Natural killer cell treated with Interleukin-12 subunit alpha and Interleukin-12 subunit beta and Interleukin-15 and Interleukin-18, amount 100 ng/mL, for 72 hours (primary cell): Measurements from ENCODE around the gene GRM8. TPM values are rescaled to one million over a fixed set of nuclear protein-coding genes. Genes with fewer than 3 reads are reported as not detected.

Experiments used
- ATAC-seq, 2 donors: fragments of 150-1000 bp; cut with Tn5 transposase in 1 of 2; sonication (Bioruptor Pico), chemical (Tn5 transposase) in 1 of 2; 2 replicates each; pipeline ENCODE4 v1.10.0; 2021
- DNase-seq: peaks from one replicate; pipeline ENCODE4 v3.0.0; 2022; ENCODE audit warnings: low spot score
- H3K27ac Mint-ChIP-seq, 2 donors: 1 replicate in 1 of 2; 2 replicates in 1 of 2; pipeline ENCODE4 v1.8.0; 2022; ENCODE audit warnings: mixed read lengths in 2 of 2, mild to moderate bottlenecking in 1 of 2, moderate library complexity in 1 of 2
- H3K27me3 Mint-ChIP-seq, 2 donors: 1 replicate in 1 of 2; 2 replicates in 1 of 2; pipeline ENCODE4 v1.8.0; 2022; ENCODE audit warnings: mixed read lengths in 2 of 2
- H3K36me3 Mint-ChIP-seq: one replicate; pipeline ENCODE4 v1.8.0; 2022; ENCODE audit warnings: mixed read lengths
- H3K4me1 Mint-ChIP-seq, 2 donors: 1 replicate in 1 of 2; 2 replicates in 1 of 2; pipeline ENCODE4 v1.8.0; 2022; ENCODE audit warnings: low read depth in 2 of 2, mixed read lengths in 2 of 2, mild to moderate bottlenecking in 1 of 2
- H3K4me3 Mint-ChIP-seq: one replicate; pipeline ENCODE4 v1.8.0; 2022; ENCODE audit warnings: mixed read lengths
- H3K9me3 Mint-ChIP-seq: 2 replicates; pipeline ENCODE4 v1.8.0; 2022; ENCODE audit warnings: mixed read lengths
- total RNA-seq, 2 donors: library from RNA; stranded (reverse); gene quantifications; one replicate each; pipeline ENCODE4 v1.2.3, GENCODE V29; 2022

The GRM8 gene
- total RNA-seq, 2 donors from 2014 or later = not detected

DNA sequence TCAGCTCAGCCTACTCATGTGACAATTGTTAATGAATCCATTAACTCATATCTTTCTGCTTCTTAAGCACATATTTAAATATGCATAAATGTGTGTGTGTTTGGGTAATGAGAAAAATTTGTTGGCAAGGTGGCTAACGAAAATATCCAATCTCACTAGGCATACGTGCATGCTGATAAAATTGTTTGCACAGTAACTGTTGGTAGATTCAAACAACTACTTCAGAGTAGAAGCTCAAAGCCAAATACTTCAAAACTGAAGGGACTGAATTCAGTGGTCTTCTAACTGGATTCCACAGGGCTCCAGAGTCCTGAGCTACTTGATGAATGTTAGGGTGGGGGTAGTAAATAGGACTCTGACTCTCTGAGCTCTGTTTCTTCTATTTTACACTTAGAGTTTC, 757.0 kb downstream of the GRM8 start:
- peaks cover 14% of the 10 kb centered on the region for H3K9me3 Mint-ChIP-seq
- H3K4me1 Mint-ChIP-seq = no peaks in the 10 kb centered on the region
- H3K4me3 Mint-ChIP-seq = no peak overlapping the region
- DNase-seq (no peak), ATAC-seq (no peak)
- no peaks in the 10 kb centered on the region for H3K36me3 Mint-ChIP-seq
- H3K27ac Mint-ChIP-seq = no peak overlapping the region
- H3K27me3 Mint-ChIP-seq = no peaks in the 10 kb centered on the region

DNA sequence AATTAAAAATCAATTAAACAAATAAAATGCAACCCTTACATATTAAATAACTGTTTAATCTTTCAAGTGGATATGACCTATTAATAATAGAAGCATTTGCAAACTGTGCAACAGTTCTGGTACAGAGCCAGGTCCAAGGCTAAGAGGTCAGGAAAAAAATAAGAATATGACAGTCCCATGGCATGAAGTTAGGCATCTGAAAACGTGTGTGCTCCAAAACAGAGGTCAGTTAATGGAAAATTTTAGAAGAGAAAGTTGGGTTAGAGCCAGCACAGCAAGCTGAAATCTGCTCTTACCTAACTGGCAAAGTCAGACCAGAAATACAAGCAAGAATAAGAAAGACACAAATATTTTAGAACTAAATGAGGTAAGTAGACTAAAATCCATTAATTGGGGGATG, 757.7 kb downstream of the GRM8 start:
- Mint-ChIP-seq H3K36me3 (no peaks in the 10 kb centered on the region), H3K27ac (no peak overlapping the region), H3K4me1 (no peaks in the 10 kb centered on the region), H3K27me3 (no peaks in the 10 kb centered on the region), H3K4me3 (no peak overlapping the region), H3K9me3 (peaks cover 17% of the 10 kb centered on the region)
- DNase-seq = no peak
- no peak for ATAC-seq

DNA sequence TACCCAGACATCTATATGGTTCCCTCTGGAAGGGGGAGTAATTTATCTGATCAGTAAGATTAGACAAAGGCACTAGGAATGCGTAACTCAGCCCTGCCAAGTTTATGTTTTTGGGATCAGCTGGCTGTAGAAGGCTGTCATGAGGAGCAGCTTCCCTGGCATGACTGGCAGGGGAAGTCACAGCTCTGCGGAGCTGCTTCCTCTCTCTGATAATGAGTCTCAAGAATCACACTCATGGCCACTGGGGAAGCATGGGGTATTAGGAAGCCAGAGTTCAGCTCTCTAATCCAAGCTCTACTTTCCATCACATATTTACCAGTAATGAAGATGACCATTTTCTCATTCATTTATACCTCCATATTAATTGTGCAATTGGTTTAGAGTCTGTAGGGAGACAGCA, 758.9 kb downstream of the GRM8 start:
- Mint-ChIP-seq H3K9me3 (peaks cover 22% of the 10 kb centered on the region), H3K27me3 (no peaks in the 10 kb centered on the region), H3K4me1 (no peaks in the 10 kb centered on the region), H3K36me3 (no peaks in the 10 kb centered on the region), H3K4me3 (no peak overlapping the region), H3K27ac (no peak overlapping the region)
- ATAC-seq (no peak), DNase-seq (no peak)

DNA sequence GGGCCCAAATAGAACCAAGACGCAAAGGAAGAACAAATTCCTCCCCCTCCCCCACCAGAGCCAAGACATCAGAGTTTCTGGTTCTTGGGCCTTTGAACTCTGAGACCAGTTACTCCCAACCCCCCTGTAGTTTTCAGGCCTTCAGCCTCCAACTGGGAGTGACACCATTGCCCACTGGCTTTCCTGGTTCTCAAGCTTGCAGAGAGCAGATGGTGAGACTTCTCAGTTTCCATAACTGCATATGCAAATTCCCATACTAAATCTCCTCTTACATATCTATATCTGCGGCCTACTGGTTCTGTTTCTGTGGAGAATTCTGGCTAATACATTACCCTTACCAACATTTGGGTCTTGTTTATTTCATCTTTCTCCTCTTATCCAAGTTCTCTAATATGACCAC, 762.9 kb downstream of the GRM8 start:
- Mint-ChIP-seq H3K9me3 (peaks cover 11% of the 10 kb centered on the region), H3K27me3 (no peaks in the 10 kb centered on the region), H3K36me3 (no peaks in the 10 kb centered on the region), H3K27ac (no peak overlapping the region), H3K4me1 (no peaks in the 10 kb centered on the region), H3K4me3 (no peak overlapping the region)
- no peak for DNase-seq
- no peak for ATAC-seq

DNA sequence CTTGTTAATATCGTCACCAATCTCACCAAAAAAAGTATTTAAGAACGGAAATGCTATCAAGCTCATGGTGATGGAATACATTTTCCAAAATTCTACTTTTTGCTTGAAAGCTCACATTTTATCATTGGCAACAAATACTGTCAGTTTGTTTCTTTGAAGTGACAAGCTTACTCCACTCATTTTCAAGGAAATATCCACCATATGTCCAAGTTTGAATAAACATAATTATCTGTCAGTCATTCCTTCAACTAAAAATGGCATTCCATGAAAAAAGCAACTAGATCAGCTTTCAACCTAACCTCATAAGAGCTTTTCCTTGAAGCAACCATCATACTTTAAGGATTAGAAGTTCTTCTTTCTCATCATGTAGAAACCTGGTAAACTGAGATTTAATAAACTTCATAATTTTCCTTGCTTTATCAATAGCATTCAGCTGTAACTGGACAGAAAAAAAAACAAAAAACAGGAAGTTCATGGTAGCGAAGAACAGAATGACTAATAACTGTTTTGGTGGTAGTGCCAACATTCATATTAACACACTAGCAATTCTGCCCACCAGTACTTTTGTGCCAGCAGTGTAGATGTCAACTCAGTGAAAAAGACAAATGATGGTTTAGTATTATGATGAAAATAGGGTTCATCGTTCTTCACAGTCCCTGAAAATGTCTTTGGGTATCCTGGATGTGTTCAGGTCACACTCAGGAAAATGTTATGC, 764.9 kb downstream of the GRM8 start:
- no peaks in the 10 kb centered on the region for H3K27me3 Mint-ChIP-seq
- H3K4me1 Mint-ChIP-seq = no peaks in the 10 kb centered on the region
- ATAC-seq (no peak), DNase-seq (no peak)
- H3K9me3 Mint-ChIP-seq = peaks cover 11% of the 10 kb centered on the region
- H3K27ac Mint-ChIP-seq = no peak overlapping the region
- H3K36me3 Mint-ChIP-seq = no peaks in the 10 kb centered on the region
- no peak overlapping the region for H3K4me3 Mint-ChIP-seq

DNA sequence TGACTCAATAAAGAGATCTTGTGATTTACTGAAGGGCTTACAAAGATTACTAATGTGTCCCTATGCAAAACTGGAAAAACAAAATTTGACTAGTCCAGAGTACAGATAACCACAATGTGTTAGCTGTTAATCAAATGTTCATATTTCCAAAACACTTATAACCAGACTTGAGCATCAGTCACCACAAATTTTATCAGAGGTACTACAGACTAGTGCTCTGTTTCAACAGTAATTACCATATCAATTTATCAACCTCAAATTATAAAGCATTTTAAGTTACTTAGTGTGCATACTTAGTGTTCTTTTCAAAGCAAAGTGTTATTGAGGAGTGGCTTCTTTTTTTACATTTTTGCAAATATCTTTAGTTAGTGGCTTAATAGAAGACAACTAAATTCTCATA, 765.9 kb downstream of the GRM8 start:
- Mint-ChIP-seq H3K4me3 (no peak overlapping the region), H3K27ac (no peak overlapping the region), H3K4me1 (no peaks in the 10 kb centered on the region), H3K36me3 (no peaks in the 10 kb centered on the region), H3K27me3 (no peaks in the 10 kb centered on the region), H3K9me3 (peaks cover 15% of the 10 kb centered on the region)
- ATAC-seq (no peak), DNase-seq (no peak)

DNA sequence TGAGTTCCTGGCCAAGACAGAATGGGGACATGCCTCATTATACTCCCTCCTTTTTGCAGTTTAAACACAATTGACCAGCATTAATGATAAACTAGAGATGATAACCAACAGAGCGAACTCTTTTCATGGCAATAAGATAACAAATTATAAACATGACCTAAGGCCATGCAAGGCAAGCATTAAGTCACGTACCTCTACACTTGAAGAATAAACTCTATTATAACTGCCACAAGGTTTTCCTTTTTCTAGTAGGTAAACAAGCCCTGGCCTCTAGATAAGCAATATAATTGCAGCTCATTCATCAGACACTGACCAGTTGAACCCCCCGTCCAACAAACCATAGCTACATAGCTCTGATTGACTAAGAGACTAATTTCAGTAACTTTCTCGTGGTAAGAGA, 767.0 kb downstream of the GRM8 start:
- ATAC-seq (no peak), DNase-seq (no peak)
- Mint-ChIP-seq H3K36me3 (no peaks in the 10 kb centered on the region), H3K27ac (no peak overlapping the region), H3K4me1 (no peaks in the 10 kb centered on the region), H3K4me3 (no peak overlapping the region), H3K9me3 (peaks cover 19% of the 10 kb centered on the region), H3K27me3 (no peaks in the 10 kb centered on the region)

DNA sequence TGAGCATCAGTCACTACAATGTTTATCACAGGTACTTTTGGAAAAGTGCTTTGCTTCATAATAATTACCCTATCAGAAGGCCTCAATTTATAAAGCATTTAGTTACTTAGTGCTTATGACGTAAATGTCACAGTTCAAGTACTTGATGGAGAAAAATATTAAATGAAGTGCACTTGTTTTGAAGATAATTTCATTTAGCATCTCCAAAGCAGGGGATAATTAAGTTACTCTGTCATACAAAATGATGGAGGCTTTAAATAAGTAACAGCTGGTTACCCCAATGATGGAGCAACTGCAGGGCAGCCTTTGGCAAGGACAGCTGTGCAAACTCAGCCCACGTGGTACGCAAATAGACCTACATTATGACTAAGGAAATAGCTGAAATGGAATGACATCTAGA, 768.8 kb downstream of the GRM8 start:
- ATAC-seq (no peak), DNase-seq (no peak)
- Mint-ChIP-seq H3K9me3 (peaks cover 11% of the 10 kb centered on the region), H3K4me3 (no peak overlapping the region), H3K27me3 (no peaks in the 10 kb centered on the region), H3K36me3 (no peaks in the 10 kb centered on the region), H3K4me1 (no peaks in the 10 kb centered on the region), H3K27ac (no peak overlapping the region)

DNA sequence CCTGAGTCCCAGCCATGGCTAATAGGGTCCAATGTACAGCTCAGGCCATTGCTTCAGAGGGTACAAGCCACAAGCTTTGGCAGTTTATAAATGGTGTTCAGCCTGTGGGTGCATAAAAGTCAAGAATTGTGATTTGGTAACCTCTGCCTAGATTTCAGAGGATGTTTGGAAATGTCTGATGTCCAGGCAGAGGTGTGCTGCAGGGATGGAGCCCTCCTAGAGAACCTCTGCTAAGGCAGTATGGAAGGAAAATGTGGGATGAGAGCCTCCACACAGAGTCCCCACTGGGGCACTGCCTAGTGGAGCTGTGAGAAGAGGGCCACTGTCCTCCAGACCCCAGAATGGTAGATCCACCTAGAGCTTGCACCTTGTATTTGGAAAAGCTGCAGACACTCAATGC, 779.9 kb downstream of the GRM8 start:
- H3K4me1 Mint-ChIP-seq = no peaks in the 10 kb centered on the region
- H3K36me3 Mint-ChIP-seq = no peaks in the 10 kb centered on the region
- ATAC-seq (no peak), DNase-seq (no peak)
- H3K4me3 Mint-ChIP-seq = no peak overlapping the region
- no peak overlapping the region for H3K27ac Mint-ChIP-seq
- no peaks in the 10 kb centered on the region for H3K27me3 Mint-ChIP-seq
- peaks cover 16% of the 10 kb centered on the region for H3K9me3 Mint-ChIP-seq

DNA sequence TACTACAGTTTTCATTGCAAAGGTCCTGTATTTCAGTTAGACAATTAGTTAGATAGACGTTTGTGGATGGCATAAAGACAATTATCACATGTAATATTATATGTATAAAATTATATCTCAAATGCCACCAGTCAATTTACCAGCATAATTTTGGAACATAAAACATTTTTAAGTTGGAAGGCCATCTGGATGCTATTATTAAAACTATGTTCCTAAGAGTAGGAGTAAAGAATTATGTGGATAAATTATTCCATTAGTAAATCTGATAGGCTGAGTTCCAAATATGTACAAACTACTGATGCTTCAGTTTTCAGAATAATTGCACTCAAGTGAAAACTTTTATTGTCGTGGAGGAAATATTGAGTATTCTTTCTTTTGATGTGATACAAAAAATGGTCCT, 790.3 kb downstream of the GRM8 start:
- Mint-ChIP-seq H3K27me3 (no peaks in the 10 kb centered on the region), H3K27ac (no peak overlapping the region), H3K36me3 (no peaks in the 10 kb centered on the region), H3K9me3 (peaks cover 18% of the 10 kb centered on the region), H3K4me3 (no peak overlapping the region), H3K4me1 (no peaks in the 10 kb centered on the region)
- DNase-seq = no peak
- ATAC-seq = no peak

DNA sequence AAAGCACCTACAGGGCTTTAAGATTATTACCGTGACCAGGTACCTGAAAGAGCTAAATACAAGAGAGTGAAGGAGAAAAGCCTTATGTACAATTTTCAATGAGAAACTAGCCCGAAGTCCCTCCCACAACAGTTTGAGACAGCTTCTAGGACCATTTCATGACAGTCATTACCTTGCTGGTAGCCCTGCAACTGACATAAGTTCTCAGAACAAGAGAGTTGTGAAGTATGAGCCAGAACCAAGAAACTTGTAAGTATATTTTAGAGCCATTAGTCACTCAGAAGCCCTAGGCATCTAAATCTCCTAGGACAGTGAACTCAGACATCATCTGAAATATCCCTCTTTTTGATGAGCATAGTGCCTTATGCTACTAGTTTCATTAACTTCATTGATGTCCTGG, 792.1 kb downstream of the GRM8 start:
- Mint-ChIP-seq H3K4me3 (no peak overlapping the region), H3K27me3 (no peaks in the 10 kb centered on the region), H3K4me1 (no peaks in the 10 kb centered on the region), H3K27ac (no peak overlapping the region), H3K9me3 (peaks cover 18% of the 10 kb centered on the region), H3K36me3 (no peaks in the 10 kb centered on the region)
- DNase-seq = no peak
- no peak for ATAC-seq

DNA sequence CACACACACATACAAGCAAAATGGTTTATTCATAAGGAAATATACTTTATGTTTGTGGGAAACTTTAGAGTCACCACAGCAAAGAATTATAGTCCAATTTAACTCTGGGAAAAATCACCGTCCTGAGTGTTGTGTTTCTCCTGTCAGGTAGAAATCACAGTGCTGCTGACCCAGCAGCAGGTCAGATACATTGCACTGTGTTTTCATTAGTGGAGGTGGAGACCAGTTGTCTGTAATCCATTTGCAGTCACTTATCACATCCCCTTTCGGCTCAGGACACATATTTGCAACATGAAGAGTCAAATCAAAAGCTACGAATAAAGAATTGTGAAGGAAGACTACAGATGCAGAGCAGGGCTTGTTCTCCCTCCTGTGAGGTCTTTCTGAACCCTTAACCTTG, 799.6 kb downstream of the GRM8 start:
- H3K36me3 Mint-ChIP-seq = peaks cover 6% of the 10 kb centered on the region
- H3K4me3 Mint-ChIP-seq = no peak overlapping the region
- H3K27ac Mint-ChIP-seq = no peak overlapping the region
- no peak for ATAC-seq
- H3K27me3 Mint-ChIP-seq = no peaks in the 10 kb centered on the region
- H3K4me1 Mint-ChIP-seq = no peaks in the 10 kb centered on the region
- DNase-seq = no peak
- peaks cover 24% of the 10 kb centered on the region for H3K9me3 Mint-ChIP-seq

DNA sequence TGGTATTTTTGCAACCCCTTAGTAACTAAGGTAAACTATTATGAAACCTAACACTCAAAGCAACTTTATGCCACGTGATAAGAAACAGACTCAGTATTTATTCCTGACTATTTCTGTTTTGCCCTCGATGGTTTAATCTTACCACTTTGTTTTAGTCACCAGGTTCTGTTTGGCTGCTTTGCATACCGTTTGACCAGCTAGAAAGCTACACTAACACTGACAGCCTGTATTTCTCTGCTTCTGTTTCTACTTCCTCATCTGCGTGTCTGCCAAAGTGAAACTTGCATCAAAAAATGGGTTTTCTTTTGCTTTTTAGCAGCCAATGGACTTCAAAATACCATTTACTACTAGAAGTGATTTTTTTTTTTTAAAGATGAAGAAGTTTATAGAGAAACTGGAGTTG, 802.5 kb downstream of the GRM8 start:
- Mint-ChIP-seq H3K27me3 (no peaks in the 10 kb centered on the region), H3K36me3 (peaks cover 6% of the 10 kb centered on the region), H3K4me3 (no peak overlapping the region), H3K4me1 (no peaks in the 10 kb centered on the region), H3K27ac (no peak overlapping the region), H3K9me3 (peaks cover 28% of the 10 kb centered on the region)
- ATAC-seq (no peak), DNase-seq (no peak)

DNA sequence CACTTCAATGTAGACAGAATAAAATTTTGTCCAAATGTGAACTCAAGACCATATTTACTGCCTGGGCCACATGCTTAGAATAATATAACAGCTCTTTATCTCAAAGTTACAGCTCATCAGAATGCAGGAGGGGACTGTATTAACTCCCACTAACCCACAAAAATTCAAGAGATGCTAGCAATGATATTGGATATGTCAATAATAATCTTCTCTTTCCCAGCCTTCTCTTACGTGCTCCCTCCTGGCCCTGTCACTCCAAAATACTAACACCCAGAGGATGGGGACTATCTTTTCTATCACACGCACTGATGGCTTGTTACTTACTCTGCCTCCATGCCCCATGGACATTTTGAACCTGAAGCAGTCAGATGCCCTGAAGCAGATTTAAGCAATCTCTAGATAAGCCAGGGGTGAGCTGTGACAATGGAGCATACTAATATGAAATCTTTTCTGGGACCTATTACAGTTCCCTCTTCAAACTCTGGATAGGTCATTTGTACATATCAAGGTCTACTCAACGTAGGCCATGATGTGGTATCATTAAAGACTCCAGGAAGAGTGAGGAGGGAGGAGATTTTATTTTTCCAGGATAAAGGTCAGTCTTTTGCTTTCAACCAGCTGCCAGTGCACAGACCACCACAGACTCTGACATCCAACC, 803.0 kb downstream of the GRM8 start:
- Mint-ChIP-seq H3K27ac (no peak overlapping the region), H3K9me3 (peaks cover 22% of the 10 kb centered on the region), H3K36me3 (peaks cover 6% of the 10 kb centered on the region), H3K4me3 (no peak overlapping the region), H3K27me3 (no peaks in the 10 kb centered on the region), H3K4me1 (no peaks in the 10 kb centered on the region)
- ATAC-seq (no peak), DNase-seq (no peak)

DNA sequence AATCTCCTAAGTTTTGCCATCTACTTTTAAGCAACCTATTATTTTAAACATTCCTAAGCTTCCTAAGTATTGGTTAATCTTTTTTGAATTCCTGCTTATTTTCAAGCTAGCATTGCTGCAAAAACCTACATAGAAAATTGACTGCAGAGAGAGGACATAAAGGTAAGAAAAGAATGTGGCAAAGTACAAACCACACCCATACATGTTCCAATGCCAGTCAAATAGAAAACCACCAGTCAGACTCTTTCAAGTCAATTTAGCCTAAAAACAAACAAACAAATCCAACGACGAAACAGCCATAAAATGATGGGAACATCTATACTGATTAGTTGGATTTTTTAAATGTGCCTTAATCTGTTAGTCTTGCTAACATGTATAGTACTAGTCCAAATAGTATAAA, 804.8 kb downstream of the GRM8 start:
- DNase-seq = no peak
- ATAC-seq = no peak
- Mint-ChIP-seq H3K4me1 (no peaks in the 10 kb centered on the region), H3K27me3 (no peaks in the 10 kb centered on the region), H3K27ac (no peak overlapping the region), H3K4me3 (no peak overlapping the region), H3K9me3 (peaks cover 18% of the 10 kb centered on the region), H3K36me3 (peaks cover 6% of the 10 kb centered on the region)
